NCI-H226 (cell line): ENCODE measurements around the gene ZNF467.

Experiments
- DNase-seq: peaks from one replicate; pipeline ENCODE4 v3.0.0-alpha.2; 2015

The ZNF467 gene, protein sequence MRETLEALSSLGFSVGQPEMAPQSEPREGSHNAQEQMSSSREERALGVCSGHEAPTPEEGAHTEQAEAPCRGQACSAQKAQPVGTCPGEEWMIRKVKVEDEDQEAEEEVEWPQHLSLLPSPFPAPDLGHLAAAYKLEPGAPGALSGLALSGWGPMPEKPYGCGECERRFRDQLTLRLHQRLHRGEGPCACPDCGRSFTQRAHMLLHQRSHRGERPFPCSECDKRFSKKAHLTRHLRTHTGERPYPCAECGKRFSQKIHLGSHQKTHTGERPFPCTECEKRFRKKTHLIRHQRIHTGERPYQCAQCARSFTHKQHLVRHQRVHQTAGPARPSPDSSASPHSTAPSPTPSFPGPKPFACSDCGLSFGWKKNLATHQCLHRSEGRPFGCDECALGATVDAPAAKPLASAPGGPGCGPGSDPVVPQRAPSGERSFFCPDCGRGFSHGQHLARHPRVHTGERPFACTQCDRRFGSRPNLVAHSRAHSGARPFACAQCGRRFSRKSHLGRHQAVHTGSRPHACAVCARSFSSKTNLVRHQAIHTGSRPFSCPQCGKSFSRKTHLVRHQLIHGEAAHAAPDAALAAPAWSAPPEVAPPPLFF

DNA sequence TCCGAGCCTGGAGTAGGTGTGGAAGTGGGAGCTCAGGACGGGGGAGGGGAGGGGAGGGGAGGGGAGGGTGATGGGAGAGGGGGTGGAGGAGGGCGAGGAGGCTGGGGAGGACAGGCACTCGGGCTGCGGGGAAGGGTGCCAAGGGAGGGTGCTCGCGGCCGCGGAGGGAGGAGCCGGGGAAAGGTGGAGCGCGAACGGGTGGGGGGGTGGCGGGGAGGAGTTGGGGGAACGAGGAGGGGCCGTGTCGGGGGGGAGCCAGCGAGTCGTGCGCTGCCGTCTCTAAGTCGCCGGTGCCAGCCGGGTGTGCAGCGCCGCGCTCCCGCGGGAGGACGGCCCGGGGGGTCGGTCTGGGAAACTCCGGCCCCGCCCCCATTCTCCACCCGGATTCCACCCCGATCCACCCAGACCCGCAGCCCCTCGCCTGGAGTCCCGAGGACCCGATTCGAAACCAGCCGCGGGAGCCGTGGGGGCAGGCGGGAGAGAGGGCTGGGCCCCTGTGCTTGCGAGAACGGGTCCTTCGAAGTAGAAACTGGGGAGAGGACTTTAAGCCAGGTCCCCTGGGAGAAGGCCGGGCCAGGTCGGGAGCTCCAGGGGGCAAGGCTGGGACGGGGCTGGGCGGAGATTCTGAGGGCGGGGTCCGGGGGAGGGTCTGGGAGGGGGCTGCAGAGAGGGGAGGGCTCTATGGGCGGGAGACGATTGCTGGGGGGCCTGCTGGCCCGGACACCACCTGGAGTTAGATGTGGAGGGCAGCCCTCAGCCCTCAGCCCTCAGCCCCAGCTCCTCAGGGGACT is at the start of gene ZNF467:
ZNF467 (minus strand) TSS at position 143 of the 791 bp plus-strand sequence. CDS start 2,556 bp downstream, outside the sequence.
- DNase-seq: peak; percentile 59

DNA sequence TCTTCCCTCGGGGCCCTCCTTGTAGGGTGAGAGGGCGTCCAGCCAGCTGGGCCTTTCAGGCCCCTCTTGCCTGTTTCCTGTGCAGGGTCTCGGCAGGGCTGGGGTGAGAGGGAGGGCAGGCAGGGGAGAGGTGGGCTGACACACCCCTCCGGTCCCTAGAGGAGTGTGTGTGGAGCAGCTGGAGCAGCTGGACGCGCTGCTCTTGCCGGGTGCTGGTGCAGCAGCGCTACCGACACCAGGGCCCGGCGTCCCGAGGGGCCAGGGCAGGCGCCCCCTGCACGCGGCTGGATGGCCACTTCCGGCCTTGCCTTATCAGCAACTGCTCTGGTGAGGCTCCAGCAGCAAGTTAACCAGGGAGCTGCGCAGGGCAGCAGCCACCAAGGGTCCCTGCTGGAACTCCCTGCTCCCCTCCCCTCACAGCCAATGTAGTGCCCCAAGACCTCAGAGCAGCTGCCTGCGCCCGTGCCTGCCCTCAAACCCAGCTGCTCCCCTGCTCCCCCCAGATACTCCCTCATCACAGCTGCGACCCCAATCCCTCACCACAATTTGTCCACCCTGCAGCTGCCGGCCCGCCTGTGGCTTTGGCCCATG is 49.1 kb upstream of the ZNF467 start:
- DNase-seq: no peak

DNA sequence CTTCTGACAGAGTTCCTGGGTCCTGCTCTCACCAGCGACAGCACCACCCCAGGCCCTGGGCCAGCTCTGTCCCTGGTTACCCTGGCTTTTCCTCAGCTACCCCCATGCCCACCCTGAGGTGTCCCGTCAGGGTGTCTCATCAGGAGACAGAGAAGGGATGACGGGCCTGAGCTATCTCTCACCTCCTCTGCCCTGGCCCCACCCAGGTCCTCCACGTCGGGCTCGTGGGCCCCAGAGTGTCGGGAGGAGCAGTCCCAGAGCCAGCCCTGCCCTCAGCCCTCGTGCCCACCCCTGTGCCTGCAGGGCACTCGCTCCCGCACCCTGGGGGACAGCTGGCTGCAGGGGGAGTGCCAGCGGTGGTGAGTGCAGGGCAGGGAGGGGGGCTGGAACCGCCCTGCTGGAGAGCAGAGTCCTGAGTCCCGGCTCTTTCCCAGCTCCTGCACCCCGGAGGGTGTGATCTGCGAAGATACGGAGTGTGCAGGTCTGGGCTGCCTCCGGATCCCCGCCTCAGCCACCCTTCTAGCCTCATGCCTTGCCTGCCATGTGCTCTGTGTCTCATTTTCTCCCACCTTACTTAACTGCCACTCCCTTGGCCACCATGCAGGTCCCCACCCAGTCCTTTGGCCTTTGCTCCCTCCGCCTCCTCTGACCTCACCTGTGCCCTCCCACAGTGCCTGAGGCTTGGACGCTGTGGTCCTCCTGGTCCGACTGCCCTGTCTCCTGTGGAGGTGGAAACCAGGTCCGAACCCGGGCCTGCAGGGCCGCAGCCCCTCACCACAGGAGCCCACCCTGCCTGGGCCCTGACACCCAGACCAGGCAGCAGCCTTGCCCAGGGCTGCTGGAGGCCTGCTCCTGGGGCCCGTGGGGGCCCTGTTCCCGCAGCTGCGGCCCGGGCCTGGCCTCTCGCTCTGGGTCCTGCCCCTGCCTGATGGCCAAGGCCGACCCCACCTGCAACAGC is 48.1 kb upstream of the ZNF467 start:
- no peak for DNase-seq

DNA sequence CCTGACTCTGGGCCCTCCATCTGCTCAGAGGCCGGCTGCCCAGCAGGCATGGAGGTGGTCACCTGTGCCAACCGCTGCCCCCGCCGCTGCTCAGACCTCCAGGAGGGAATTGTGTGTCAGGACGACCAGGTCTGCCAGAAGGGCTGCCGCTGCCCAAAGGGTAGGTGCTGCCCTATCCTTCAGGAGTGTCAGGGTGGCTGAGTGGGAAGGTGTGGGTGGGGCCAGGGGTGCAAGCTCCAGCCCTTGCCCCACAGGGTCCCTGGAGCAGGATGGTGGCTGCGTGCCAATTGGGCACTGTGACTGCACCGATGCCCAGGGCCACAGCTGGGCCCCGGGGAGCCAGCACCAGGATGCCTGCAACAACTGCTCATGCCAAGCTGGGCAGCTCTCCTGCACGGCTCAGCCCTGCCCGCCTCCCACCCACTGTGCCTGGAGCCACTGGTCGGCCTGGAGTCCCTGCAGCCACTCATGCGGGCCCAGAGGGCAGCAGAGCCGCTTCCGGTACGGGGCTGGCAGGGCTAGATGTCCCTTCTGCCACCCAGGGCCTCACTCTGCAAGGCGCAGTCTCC is 47.3 kb upstream of the ZNF467 start:
- no peak for DNase-seq

DNA sequence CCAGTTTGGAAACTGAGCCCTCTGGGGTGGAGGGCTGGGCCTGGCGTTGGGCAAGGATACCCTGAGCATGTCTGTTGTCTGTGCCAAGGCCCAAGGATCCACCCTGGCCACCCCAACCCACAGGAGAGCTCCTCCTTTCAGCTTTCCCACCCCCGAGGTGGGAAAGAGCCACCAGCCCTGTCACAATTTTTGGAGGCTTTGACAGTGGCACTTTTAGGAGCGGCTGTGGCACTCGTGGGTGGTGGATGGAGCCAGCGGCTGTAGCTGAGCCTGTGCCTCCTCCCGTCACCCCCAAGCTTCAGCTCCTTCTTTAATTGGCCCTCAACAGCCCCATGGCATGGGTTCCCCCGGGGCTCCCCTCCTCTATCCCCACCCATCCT is 46.6 kb upstream of the ZNF467 start:
- DNase-seq: no peak

DNA sequence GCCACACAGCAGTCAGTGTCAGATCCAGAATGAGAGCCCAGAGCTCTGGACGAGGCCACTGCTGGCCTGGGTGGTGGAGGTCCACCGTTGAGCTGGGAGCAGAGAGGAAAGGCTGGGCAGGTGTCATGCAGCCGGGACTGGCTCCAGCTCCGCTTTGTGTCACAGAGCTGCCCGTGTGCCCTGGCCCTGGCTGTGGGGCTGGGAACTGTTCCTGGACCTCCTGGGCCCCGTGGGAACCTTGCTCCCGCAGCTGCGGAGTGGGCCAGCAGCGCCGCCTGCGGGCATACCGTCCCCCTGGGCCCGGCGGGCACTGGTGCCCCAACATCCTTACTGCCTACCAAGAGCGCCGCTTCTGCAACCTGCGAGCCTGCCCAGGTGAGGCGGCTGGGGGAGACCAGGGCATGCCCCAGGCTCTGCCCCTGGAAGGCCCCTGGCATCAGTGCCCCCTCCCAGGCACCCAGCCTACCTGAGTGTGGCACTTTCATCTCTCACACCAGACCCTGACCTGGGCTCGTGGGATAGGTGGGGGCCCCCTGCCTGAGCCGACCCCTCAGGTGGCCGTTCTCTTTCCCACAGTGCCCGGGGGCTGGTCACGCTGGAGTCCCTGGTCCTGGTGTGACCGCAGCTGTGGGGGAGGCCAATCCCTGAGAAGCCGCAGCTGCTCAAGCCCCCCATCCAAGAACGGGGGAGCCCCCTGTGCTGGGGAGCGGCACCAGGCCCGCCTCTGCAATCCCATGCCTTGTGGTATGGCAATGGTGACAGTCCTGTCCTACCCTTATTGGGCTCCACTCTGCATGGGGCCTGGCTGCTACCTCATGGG is 46.0 kb upstream of the ZNF467 start:
- no peak for DNase-seq

DNA sequence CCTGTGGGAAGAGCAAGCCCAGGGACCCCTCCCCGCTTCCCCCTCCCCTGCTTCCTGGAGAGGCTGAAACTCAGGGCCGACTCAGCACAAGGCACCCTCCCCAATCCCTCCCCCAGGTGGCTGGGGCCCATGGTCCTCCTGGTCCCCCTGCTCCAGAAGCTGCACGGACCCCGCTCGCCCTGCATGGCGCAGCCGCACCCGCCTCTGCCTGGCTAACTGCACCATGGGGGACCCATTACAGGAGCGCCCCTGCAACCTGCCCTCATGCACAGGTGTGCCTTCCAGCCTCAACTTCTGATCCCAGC is 45.1 kb upstream of the ZNF467 start:
- no peak for DNase-seq

DNA sequence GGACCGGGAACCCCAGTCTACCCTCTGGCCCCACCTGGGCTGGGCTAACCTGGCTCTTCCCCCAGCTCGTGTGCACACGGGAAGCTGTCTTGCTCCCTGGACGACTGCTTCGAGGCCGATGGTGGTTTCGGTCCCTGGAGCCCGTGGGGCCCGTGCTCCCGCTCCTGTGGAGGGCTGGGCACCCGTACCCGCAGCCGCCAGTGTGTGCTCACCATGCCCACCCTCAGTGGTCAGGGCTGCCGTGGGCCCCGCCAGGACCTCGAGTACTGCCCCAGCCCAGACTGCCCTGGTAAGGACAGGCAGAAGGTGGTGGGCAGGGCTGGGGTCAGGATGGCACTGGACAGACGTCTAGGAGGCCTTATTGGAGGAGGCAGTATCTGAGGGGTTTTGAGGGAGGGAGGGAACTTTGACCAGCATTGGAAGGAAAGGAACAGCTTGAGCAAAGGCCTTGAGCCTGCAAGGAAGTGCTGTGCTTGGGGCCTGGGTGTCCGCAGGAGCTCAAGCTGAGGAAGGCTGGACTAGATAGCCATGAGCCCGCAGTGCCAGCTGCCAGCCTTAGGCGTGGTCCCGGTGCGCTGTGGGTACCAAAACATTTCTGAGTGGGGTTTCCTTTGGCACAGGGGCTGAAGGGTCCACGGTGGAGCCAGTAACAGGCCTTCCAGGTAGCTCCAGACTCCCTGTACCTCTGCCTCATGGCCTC is 44.6 kb upstream of the ZNF467 start:
- DNase-seq: no peak

DNA sequence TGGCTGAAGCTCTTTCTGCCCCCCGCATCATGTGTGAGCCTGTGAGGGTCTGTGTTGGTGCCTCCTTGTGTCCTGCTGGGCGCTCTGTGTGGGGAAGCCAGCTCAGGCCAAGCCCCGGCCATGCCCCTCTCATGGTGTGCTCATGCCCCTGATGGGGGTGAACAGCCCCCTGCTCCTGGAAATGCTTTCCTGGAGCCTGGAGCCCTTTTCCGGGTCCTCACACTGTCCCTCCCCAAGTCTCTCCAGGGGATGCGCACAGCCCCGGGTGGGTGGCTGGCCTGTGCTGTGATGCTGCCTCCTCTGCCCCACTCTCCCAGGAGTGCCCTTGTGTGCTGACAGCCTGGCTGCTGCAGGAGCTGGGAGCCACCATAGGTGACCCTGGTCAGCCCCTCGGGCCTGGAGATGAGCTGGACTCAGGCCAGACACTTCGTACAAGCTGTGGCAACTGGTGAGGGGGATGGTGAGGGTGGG is 43.9 kb upstream of the ZNF467 start:
- no peak for DNase-seq

DNA sequence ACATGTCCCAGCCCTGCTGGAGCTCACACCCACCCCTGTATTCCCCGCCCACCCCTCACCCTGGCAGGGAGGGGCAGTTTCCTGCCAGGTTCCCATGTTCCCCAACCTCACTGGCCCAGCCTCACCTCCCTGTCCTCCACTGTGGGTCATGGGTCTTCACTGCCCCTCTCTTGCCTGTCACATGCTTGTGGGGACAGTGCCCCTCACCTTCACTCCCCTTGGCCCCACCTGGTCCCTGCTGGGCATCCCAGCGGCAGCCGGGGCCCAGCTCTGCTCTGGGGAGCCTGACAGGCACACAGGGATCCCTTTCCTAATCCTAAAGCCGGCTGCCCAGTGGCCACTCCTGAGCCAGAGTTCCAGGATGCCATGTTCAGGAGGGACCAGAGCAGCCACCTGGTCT is 43.4 kb upstream of the ZNF467 start:
- DNase-seq: no peak

DNA sequence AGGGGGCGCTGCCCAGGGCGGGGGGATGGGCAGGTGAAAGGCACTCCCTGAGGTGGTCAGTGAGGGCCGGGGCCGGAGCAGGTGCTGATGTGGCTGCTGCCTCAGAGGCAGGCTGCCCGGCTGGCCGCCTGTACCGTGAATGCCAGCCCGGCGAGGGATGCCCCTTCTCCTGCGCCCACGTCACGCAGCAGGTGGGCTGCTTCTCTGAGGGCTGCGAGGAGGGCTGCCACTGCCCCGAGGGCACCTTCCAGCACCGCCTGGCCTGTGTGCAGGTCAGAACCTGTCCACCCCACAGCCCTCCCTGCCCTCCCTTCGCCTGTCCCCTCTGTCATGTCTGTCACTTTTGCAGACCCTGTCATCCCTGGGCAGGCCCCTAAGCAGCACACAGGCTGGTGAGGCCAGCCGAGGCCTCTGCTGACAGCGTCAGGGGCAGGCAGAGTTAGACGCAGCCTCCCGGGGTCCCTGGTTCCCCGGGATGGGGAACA is 42.9 kb upstream of the ZNF467 start:
- DNase-seq: no peak

DNA sequence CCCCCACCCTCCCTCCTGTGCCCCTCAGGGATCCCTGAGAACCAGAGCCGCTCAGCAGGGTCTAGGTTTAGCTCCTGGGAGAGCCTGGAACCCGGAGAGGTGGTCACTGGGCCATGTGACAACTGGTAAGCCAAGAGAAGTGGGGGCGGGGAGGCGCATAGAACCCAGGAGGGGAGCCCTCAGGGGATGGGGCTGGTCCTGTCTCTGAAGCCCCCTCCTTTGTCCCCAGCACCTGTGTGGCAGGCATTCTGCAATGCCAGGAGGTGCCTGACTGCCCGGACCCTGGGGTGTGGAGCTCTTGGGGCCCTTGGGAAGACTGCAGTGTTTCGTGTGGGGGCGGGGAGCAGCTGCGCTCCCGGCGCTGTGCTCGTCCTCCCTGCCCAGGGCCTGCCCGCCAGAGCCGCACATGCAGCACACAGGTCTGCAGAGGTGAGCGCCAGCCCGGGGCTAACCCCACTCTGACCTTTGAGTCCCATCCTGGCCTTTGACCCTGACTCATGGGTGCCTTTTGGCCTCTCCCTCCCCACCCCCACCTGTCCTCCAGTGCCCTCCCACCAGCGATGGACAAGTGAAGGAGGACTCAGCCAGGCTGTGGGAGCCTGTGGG is 42.4 kb upstream of the ZNF467 start:
- DNase-seq: no peak

DNA sequence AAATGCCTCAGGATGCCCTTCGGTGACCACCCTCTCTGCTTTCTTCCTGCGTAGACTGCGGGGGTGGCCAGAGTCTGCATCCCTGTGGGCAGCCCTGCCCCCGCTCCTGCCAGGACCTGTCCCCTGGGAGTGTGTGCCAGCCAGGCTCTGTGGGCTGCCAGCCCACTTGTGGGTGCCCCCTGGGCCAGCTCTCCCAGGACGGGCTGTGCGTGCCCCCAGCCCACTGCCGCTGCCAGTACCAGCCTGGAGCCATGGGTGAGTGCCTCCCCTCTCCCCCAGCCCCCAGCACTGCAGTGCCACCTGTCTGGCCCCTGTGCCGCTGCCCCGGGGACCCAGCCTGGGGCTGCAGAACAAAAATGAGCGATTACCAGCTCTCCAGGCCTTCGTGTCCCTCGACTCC is 41.7 kb upstream of the ZNF467 start:
- no peak for DNase-seq

DNA sequence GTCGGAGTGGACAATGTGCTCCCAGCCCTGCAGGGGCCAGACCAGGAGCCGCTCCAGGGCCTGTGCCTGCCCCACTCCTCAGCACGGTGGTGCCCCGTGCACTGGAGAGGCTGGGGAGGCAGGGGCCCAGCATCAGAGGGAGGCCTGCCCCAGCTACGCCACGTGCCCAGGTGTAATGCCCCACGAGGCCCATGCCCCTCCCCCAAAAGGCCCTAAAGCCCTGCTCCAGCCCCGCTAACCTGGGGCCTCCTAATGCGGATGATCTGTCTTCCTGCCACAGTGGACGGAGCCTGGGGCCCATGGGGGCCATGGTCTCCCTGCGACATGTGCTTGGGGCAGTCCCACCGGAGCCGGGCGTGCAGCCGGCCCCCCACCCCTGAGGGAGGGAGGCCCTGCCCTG is 41.1 kb upstream of the ZNF467 start:
- DNase-seq: no peak

DNA sequence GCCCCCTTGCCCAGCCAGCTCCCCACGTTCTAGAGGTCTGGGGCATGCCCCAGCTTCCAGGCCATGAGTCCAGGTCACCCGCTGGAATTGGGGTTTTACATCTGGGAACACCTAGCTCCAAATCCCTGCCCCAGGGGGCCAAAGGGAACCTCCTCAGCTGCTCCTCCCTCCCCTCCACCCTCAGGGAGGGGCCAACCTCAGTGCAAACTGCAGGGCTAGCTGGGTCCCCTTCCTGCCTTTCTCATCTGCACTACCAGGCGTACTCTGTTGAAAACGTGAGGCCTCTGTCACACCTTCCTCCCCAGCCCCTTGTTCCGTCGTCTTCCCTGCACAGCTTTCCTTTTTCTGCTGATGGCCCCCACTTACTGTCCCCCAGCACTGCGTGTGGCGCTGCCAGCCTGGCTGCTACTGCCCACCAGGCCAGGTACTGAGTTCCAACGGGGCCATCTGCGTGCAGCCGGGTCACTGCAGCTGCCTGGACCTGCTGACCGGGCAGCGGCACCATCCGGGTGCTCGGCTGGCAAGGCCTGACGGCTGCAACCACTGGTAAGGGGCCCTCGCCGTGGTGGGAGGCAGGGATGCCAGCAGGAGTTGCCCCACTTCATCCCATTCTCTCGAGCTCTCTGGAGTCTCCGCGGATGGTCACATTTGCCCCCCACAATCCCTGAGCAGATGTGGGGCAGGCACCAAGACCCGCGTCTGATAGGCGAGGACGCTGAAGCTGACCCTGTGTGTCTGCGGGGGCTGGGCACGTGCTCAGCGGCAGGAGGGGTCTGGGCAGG is 40.1 kb upstream of the ZNF467 start:
- no peak for DNase-seq

DNA sequence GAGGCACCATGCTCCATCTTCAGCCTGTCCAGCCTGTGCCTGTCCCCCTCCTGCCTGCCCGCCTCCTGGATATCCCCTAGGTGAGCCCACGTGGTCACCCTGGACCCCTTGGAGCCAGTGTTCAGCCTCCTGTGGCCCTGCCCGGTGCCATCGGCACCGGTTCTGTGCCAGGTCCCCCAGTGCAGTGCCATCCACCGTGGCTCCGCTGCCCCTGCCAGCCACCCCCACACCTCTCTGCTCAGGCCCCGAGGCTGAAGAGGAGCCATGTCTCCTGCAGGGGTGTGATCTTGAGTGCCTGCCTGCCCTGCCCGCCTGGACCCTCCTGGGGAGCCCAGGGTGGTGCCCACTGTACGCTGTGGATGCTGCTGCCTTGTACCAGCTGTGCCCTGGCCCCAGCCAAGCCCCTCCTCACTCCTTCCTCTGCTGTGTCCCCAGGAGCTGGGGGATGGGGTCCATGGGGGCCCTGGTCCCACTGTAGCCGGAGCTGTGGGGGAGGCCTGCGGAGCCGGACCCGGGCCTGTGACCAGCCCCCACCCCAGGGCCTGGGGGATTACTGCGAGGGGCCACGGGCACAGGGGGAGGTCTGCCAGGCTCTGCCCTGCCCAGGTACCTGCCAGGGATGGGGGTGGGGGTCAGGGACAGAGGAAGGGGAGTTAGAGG is 38.6 kb upstream of the ZNF467 start:
- DNase-seq: no peak

DNA sequence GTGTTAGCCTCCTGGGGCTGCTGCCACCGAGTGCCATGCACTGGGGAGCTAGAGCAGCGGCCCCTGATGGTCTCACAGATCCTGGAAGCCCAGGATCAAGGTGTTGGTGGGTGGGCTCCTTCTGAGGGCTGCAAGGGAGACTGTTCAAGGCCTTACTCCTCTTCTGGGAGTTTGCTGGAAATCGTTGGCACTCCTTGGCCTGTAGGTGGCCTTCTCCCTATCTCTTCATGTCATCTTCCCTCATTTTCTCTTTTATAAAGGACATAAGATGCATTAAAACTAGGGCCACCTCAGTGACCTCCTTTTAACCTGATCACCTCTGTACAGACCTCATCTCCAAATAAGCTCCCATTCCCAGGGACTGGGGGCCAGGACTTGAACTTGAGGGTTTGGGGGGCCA is 37.8 kb upstream of the ZNF467 start:
- DNase-seq: no peak

DNA sequence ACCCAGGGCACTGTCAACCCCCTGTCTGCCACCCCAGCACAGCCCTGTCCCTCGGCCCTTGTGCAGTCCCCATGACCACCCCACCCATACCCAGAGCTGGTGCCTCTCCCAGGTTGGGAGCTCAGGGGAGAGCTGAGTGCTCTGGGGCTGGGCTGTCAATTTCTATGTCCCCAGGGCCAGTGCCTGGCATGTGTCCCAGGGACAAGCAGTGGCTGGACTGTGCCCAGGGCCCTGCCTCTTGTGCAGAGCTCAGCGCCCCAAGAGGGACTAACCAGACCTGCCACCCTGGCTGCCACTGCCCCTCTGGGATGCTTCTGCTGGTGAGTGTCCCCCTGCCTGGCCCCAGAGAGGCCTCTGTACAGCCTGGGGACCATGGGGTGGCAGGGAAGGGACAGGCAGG is 35.8 kb upstream of the ZNF467 start:
- DNase-seq: no peak
